ENCODE measurements around the gene RPL18.
"Not testable (repeated sequence)": the region's sequence is repeated elsewhere in the genome, so short reads cannot be mapped to it uniquely, and the experiment has no call there.

RPL18 gene

GRCh38 chr19:48618916-48619691, at the start of gene RPL18, which contains the start of gene SPHK2:
Gene RPL18 (minus strand): TSS chr19:48619178. CDS start chr19:48619143, 35 bp downstream.
Gene SPHK2 (plus strand): TSS chr19:48619506. CDS start chr19:48620515, 1,009 bp downstream.
- DNase-seq, result peak; percentile 98 to 99

- DNase-seq, result no peak
These were observed 49.8 kb upstream of the RPL18 start for GRCh38 chr19:48668761-48669160.

GRCh38 chr19:48668332-48668731, 49.4 kb upstream of the RPL18 start:
- no peak for DNase-seq

GRCh38 chr19:48665786-48666185, 46.8 kb upstream of the RPL18 start:
- DNase-seq, result no peak

- no peak for DNase-seq
These were observed 45.5 kb upstream of the RPL18 start for GRCh38 chr19:48664476-48664875.

GRCh38 chr19:48663667-48664066, 44.7 kb upstream of the RPL18 start:
- no peak for DNase-seq

- no peak for DNase-seq
These were observed 42.7 kb upstream of the RPL18 start for GRCh38 chr19:48661711-48662090.

- DNase-seq, result peak; percentile 97 to 99
These were observed 42.1 kb upstream of the RPL18 start for GRCh38 chr19:48660852-48661710.

GRCh38 chr19:48659768-48660167, 40.8 kb upstream of the RPL18 start:
- DNase-seq, result no peak

GRCh38 chr19:48658483-48658882, 39.5 kb upstream of the RPL18 start:
- no peak for DNase-seq

GRCh38 chr19:48657828-48658227, 38.9 kb upstream of the RPL18 start:
- not testable (repeated sequence) for DNase-seq

- no peak for DNase-seq
These were observed 38.0 kb upstream of the RPL18 start for GRCh38 chr19:48656840-48657474.

- peak in 1 of 2 experiments; percentile 87 for DNase-seq
These were observed 35.5 kb upstream of the RPL18 start for GRCh38 chr19:48654299-48655059.

GRCh38 chr19:48651683-48652048, 32.7 kb upstream of the RPL18 start:
- no peak for DNase-seq

GRCh38 chr19:48650974-48651682, 32.1 kb upstream of the RPL18 start:
- DNase-seq, result no peak

GRCh38 chr19:48648134-48648533, 29.2 kb upstream of the RPL18 start:
- no peak for DNase-seq

GRCh38 chr19:48646722-48647216, 27.8 kb upstream of the RPL18 start:
- DNase-seq, result no peak

- peak; percentile 88 to 90 for DNase-seq
These were observed 27.2 kb upstream of the RPL18 start, which contains the start of gene CA11 for GRCh38 chr19:48646001-48646721. Gene CA11 (minus strand): TSS chr19:48646187. CDS start chr19:48645632, 555 bp downstream.

- no peak for DNase-seq
These were observed 26.6 kb upstream of the RPL18 start for GRCh38 chr19:48645620-48646000.

- peak; percentile 71 to 78 for DNase-seq
These were observed 26.1 kb upstream of the RPL18 start for GRCh38 chr19:48644839-48645619.

Data from NCI-H446 (cell line).